B cell (primary cell): Measurements from ENCODE around the gene FAM53A. TPM values are rescaled to one million over a fixed set of nuclear protein-coding genes. Genes with fewer than 3 reads are reported as not detected.

Experiments used
- ATAC-seq: fragments of 200-7000 bp; cut with Tn5 transposase; one replicate; pipeline ENCODE4 v1.10.0; 2021; ENCODE audit warnings: low read depth, mild to moderate bottlenecking, moderate number of reproducible peaks, moderate library complexity
- CTCF ChIA-PET: fragments of 350-600 bp; sonication (Branson Sonifier 250); formaldehyde crosslinking; loops from one replicate; lab custom pipeline; 2021; ENCODE audit warnings: antibody characterized with exemption, inconsistent platforms; lab: Charles Lee
- POLR2A ChIA-PET: fragments of 350-600 bp; sonication (Branson Sonifier 250); formaldehyde crosslinking; loops from one replicate; lab custom pipeline; 2021; ENCODE audit warnings: antibody characterized with exemption; lab: Charles Lee
- DNase-seq: peaks from one replicate; pipeline ENCODE4 v3.0.0; 2013
- H2AFZ ChIP-seq: 2 replicates; pipeline ENCODE4 v1.6.1; 2012; ENCODE audit warnings: mild to moderate bottlenecking, low read depth, low read length; ENCODE audit not compliant: insufficient read depth, poor library complexity, severe bottlenecking
- H3K27ac ChIP-seq, 2 donors: 1 replicate in 1 of 2; 2 replicates in 1 of 2; pipeline ENCODE4 v1.5.1; 2012 to 2013; ENCODE audit warnings: low read length in 2 of 2, mild to moderate bottlenecking in 2 of 2, moderate library complexity in 1 of 2
- H3K27me3 ChIP-seq, 4 experiments: fragments of 200-600 bp in 1 of 4; sonication (generic) in 1 of 4; replicated peaks in 1 of 4; 1 replicate in 2 of 4; 2 replicates in 2 of 4; pipeline versions ENCODE4 v1.6.1 to v1.7.0; 2013 to 2016; ENCODE audit warnings: low read length in 3 of 4, mild to moderate bottlenecking in 2 of 4, mixed read lengths in 1 of 4, moderate library complexity in 1 of 4; ENCODE audit not compliant: insufficient read depth in 4 of 4, control insufficient read depth in 3 of 4; ENCODE audit errors: control extremely low read depth in 1 of 4
- H3K36me3 ChIP-seq, 2 experiments: replicated peaks in 1 of 2; 1 replicate in 1 of 2; 2 replicates in 1 of 2; pipeline versions ENCODE4 v1.6.1 to v1.7.1; 2013; ENCODE audit warnings: low read length in 1 of 2; ENCODE audit not compliant: insufficient read depth in 2 of 2, control insufficient read depth in 1 of 2; ENCODE audit errors: control extremely low read depth in 1 of 2, extremely low read depth in 1 of 2
- H3K4me1 ChIP-seq, 2 donors: fragments of 200-600 bp in 1 of 2; sonication (generic) in 1 of 2; 1 replicate in 1 of 2; 2 replicates in 1 of 2; pipeline versions ENCODE4 v1.5.1 to v1.6.1; 2013 to 2017; ENCODE audit warnings: low read length in 2 of 2; ENCODE audit not compliant: control insufficient read depth in 2 of 2, insufficient read depth in 2 of 2
- H3K4me2 ChIP-seq: replicated peaks from 2 replicates; pipeline ENCODE3; 2012; ENCODE audit warnings: mild to moderate bottlenecking, low read depth, low read length; ENCODE audit not compliant: poor library complexity, severe bottlenecking
- H3K4me3 ChIP-seq, 5 experiments: fragments of 200-600 bp in 1 of 5; sonication (generic) in 1 of 5; 1 replicate in 3 of 5; 2 replicates in 2 of 5; pipeline versions ENCODE4 v1.5.1 to v1.7.0; 2011 to 2016; ENCODE audit warnings: low read length in 4 of 5, mild to moderate bottlenecking in 4 of 5, low read depth in 2 of 5, control low read depth in 1 of 5, moderate library complexity in 1 of 5; ENCODE audit not compliant: insufficient read depth in 1 of 5; ENCODE audit errors: control extremely low read depth in 1 of 5, extremely low read depth in 1 of 5
- H3K79me2 ChIP-seq: fragments of 200-600 bp; sonication (generic); one replicate; pipeline ENCODE4 v1.6.0; 2016; ENCODE audit warnings: low read length; ENCODE audit not compliant: control insufficient read depth, insufficient read depth
- H3K9ac ChIP-seq: fragments of 200-600 bp; sonication (generic); 2 replicates; pipeline ENCODE4 v1.6.1; 2017; ENCODE audit warnings: mild to moderate bottlenecking, low read length, moderate library complexity
- H3K9me3 ChIP-seq, 3 donors: one replicate each; pipeline versions ENCODE4 v1.6.1 to v1.7.1; 2013; ENCODE audit warnings: low read length in 2 of 3; ENCODE audit not compliant: control insufficient read depth in 2 of 3, insufficient read depth in 1 of 3; ENCODE audit errors: control extremely low read depth in 1 of 3
- H4K20me1 ChIP-seq: 2 replicates; pipeline ENCODE4 v1.6.0; 2012; ENCODE audit warnings: mild to moderate bottlenecking, low read length; ENCODE audit not compliant: insufficient read depth, control insufficient read depth, poor library complexity, severe bottlenecking
- H3K27ac Mint-ChIP-seq: one replicate; pipeline ENCODE4 v1.8.0; 2021; ENCODE audit warnings: mixed read lengths
- H3K27me3 Mint-ChIP-seq: one replicate; pipeline ENCODE4 v1.8.0; 2021; ENCODE audit warnings: mixed read lengths
- H3K4me1 Mint-ChIP-seq: one replicate; pipeline ENCODE4 v1.8.0; 2021; ENCODE audit warnings: mixed read lengths
- H3K4me3 Mint-ChIP-seq: one replicate; pipeline ENCODE4 v1.8.0; 2021; ENCODE audit warnings: mixed read lengths
- H3K9me3 Mint-ChIP-seq: one replicate; pipeline ENCODE4 v1.8.0; 2022; ENCODE audit warnings: mixed read lengths; ENCODE audit not compliant: insufficient read depth
- EZH2 ChIP-seq: IDR thresholded peaks from 2 replicates; pipeline ENCODE4 v1.6.1; 2012; ENCODE audit warnings: borderline replicate concordance, low read depth, mild to moderate bottlenecking, moderate library complexity, low read length; ENCODE audit not compliant: insufficient read depth, poor library complexity, severe bottlenecking
- WGBS: methylation state at CpG from one replicate; pipeline ENCODE4 v1.1.5; 2013; ENCODE audit warnings: missing lambda C conversion rate; ENCODE audit not compliant: insufficient coverage; 5-methylcytosine and 5-hydroxymethylcytosine counted together
- intact Hi-C: fragments of 100-400 bp; cut with micrococcal nuclease; formaldehyde crosslinking; loops from one replicate; pipeline ENCODE4 v1.10.0; 2022
- polyA plus RNA-seq: library from polyadenylated mRNA; depleted of rRNA; stranded (reverse); fragments of >200 nt; gene quantifications from 2 replicates; pipeline ENCODE4 v1.2.3, GENCODE V29; 2012
- total RNA-seq, 2 donors: library from RNA; stranded (reverse); fragments of 120-200 nt in 1 of 2; gene quantifications; 1 replicate in 1 of 2; 2 replicates in 1 of 2; pipeline versions ENCODE4 v1.2.3 to v1.2.4, GENCODE V29; 2013 to 2022
- TF ChIP-seq, protein P1 (sequence below): fragments of 200-600 bp; IDR thresholded peaks from one replicate; pipeline ENCODE4 v1.8.0; 2022; ENCODE audit warnings: antibody characterized with exemption, mild to moderate bottlenecking

FAM53A gene
- total and polyA plus RNA-seq, 2 donors (not counting 1 experiment from before 2014, with no cell fraction given) = 2.2 to 4.2 TPM

GRCh38 chr4:1732911-1733310 lies 48.8 kb upstream of the FAM53A start:
- Histone ChIP-seq H3K27me3 (no peaks in the 10 kb centered on the region), H3K4me3 (no peak overlapping the region), H3K4me2 (no peak overlapping the region), H4K20me1 (peaks cover 13% of the 10 kb centered on the region), H3K27ac (no peak overlapping the region), H2AFZ (no peak overlapping the region), H3K36me3 (peaks cover 4 to 60% of the 10 kb centered on the region in 2 experiments), H3K9ac (no peak overlapping the region), H3K79me2 (peaks cover 45% of the 10 kb centered on the region), H3K9me3 (peaks cover 0 to 13% (median under 1%) of the 10 kb centered on the region in 3 donors), H3K4me1 (no peaks in the 10 kb centered on the region)
- ATAC-seq = no peak
- intact Hi-C loops = no loop called here
- no peaks in the 10 kb centered on the region for H3K9me3 Mint-ChIP-seq
- no peaks in the 10 kb centered on the region for H3K27me3 Mint-ChIP-seq
- 100% methylated on average over 9 of the region's 10 CpGs for WGBS
- ChIA-PET CTCF (interaction anchor here (1.0 kb wide), 1 partner anchor 40 kb away, joined by 5 read pairs; no protein-coding TSS in a partner anchor), POLR2A (no interaction called here)
- no peak for TF ChIP-seq EZH2
- TF ChIP-seq, protein P1, sequence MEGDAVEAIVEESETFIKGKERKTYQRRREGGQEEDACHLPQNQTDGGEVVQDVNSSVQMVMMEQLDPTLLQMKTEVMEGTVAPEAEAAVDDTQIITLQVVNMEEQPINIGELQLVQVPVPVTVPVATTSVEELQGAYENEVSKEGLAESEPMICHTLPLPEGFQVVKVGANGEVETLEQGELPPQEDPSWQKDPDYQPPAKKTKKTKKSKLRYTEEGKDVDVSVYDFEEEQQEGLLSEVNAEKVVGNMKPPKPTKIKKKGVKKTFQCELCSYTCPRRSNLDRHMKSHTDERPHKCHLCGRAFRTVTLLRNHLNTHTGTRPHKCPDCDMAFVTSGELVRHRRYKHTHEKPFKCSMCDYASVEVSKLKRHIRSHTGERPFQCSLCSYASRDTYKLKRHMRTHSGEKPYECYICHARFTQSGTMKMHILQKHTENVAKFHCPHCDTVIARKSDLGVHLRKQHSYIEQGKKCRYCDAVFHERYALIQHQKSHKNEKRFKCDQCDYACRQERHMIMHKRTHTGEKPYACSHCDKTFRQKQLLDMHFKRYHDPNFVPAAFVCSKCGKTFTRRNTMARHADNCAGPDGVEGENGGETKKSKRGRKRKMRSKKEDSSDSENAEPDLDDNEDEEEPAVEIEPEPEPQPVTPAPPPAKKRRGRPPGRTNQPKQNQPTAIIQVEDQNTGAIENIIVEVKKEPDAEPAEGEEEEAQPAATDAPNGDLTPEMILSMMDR = no peak
- H3K4me1 Mint-ChIP-seq = no peaks in the 10 kb centered on the region
- no peak overlapping the region for H3K4me3 Mint-ChIP-seq
- H3K27ac Mint-ChIP-seq = no peak overlapping the region
- no peak for DNase-seq

- no peak for ATAC-seq
- H3K9me3 ChIP-seq = no peaks in the 10 kb centered on the region
- no peaks in the 10 kb centered on the region for H3K27me3 Mint-ChIP-seq
- H3K4me3 Mint-ChIP-seq = no peak overlapping the region
- H4K20me1 ChIP-seq = peaks cover 13% of the 10 kb centered on the region
- H3K79me2 ChIP-seq = peaks cover 62% of the 10 kb centered on the region
- no peak overlapping the region for H3K27ac ChIP-seq
- no peak for DNase-seq
- H3K4me2 ChIP-seq = no peak overlapping the region
- H3K4me1 Mint-ChIP-seq = peaks cover 6% of the 10 kb centered on the region
- no peaks in the 10 kb centered on the region for H3K27me3 ChIP-seq
- H3K36me3 ChIP-seq = peaks cover 4 to 50% of the 10 kb centered on the region in 2 experiments
- CTCF ChIA-PET = interaction anchor here (14.7 kb wide), 1 partner anchor 37 kb away, joined by 503 read pairs; no protein-coding TSS in a partner anchor
- intact Hi-C loops = no loop called here
- H3K9ac ChIP-seq = no peak overlapping the region
- H3K9me3 Mint-ChIP-seq = no peaks in the 10 kb centered on the region
- H3K4me1 ChIP-seq = peaks cover 3 to 4% of the 10 kb centered on the region in 2 donors
- POLR2A ChIA-PET = no interaction called here
- TF ChIP-seq, protein P1 = no peak
- 85% methylated on average over 8 of the region's 10 CpGs for WGBS
- H3K4me3 ChIP-seq = no peak overlapping the region
- H3K27ac Mint-ChIP-seq = no peak overlapping the region
- H2AFZ ChIP-seq = no peak overlapping the region
Measured at GRCh38 chr4:1731180-1731579, 47.1 kb upstream of the FAM53A start.
